Lung microvascular endothelial cell (primary cell): ENCODE results near the gene GALNT5. TPM values are rescaled to one million over a fixed set of nuclear protein-coding genes. Genes with fewer than 3 reads are reported as not detected.

Experiments used
- DNase-seq, 2 donors: peaks; one replicate each; pipeline versions ENCODE4 v3.0.0 to v3.0.0-alpha.2; 2010; ENCODE audit warnings: low read depth in 2 of 2
- total RNA-seq: library from RNA; depleted of rRNA; stranded (reverse); fragments of >200 nt; gene quantifications from 2 replicates; pipeline ENCODE4 v1.2.1, GENCODE V29; 2014

Gene GALNT5
- total RNA-seq, 1 donor from 2014 or later: under 0.01 TPM

DNA sequence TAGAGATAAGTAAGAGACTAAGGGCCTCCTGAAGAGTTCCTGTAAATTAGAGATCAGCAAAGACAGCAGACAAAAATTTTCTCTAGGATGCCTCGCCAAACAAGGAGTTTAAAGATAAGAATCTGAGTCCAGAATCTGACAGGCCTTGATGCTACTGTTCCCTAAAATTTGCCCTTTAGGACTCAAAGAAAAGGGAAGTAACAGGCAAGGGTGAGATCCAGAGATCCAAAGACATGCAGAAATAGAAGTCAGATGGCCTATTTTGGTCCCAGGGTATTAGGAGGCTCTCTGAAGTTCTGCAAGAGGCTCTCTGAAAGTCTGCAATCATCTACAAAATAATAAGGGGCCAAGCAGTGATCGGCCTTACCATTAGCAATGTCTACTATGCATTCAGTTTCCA is 33.0 kb downstream of the GALNT5 start:
- DNase-seq: no peak

DNA sequence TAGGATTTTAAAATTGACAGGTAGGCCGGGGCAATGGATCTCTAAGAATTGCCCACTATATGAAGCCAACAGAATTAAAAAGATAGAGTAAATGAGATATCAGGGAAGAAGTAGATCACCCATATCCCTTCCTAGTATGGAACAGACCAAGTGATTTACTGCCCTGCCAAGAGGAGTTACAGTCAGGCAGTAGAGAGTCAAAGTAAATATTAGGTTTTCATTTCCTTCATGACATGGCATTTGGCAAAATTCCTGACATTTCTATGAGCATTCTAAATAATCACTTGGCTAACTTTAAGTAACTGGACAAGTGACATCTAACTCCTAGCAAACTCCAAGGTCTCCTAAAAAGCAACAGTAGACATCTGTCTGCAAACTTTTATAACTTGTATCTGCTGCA is 33.5 kb downstream of the GALNT5 start:
- DNase-seq: no peak

- DNase-seq: no peak
Measured at GRCh38 chr2:157292853-157293252, 35.3 kb downstream of the GALNT5 start.

DNA sequence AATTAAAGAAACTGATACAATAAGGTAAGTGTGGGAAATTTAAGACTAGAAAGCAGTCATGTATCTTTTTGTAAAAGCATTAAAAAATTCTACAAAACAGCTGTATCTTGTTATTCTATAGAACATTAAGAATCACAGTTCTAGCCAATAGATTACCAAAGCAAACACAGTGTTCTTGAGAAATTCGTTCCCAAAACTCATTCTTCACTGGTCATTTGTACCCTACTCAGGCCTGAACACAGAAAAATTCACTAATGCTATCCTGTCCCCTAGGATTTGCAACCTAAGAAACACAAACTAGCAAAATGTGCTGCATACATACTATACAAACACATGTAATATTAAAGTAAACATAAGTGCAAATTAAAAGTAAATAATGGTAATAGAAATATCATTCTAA is 39.0 kb downstream of the GALNT5 start:
- DNase-seq: no peak

GRCh38 chr2:157296958-157297357 is 39.5 kb downstream of the GALNT5 start:
- no peak for DNase-seq

GRCh38 chr2:157301307-157301706 is 43.8 kb downstream of the GALNT5 start:
- no peak for DNase-seq

- DNase-seq: peak; percentile 45 to 63
Measured at GRCh38 chr2:157302492-157303099, 45.1 kb downstream of the GALNT5 start.

DNA sequence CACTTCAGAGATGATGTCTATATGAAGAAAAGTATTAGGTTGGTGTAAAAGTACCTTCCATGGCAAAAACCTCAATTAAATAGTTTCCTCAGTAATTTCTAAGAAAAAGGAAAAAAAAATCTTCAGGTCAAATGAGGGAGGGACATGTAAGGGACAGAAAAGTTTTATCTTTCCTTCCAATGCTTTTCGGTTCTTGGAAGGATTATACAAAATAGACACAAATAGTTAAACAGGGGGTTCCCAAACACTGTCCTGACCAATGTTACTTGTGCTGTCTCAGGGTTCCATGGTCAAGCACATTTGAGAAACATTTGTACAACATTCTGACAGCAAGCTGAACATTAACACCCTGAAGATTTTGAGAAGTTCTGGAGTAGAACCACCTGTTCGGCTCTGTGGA is 46.1 kb downstream of the GALNT5 start:
- no peak for DNase-seq

DNA sequence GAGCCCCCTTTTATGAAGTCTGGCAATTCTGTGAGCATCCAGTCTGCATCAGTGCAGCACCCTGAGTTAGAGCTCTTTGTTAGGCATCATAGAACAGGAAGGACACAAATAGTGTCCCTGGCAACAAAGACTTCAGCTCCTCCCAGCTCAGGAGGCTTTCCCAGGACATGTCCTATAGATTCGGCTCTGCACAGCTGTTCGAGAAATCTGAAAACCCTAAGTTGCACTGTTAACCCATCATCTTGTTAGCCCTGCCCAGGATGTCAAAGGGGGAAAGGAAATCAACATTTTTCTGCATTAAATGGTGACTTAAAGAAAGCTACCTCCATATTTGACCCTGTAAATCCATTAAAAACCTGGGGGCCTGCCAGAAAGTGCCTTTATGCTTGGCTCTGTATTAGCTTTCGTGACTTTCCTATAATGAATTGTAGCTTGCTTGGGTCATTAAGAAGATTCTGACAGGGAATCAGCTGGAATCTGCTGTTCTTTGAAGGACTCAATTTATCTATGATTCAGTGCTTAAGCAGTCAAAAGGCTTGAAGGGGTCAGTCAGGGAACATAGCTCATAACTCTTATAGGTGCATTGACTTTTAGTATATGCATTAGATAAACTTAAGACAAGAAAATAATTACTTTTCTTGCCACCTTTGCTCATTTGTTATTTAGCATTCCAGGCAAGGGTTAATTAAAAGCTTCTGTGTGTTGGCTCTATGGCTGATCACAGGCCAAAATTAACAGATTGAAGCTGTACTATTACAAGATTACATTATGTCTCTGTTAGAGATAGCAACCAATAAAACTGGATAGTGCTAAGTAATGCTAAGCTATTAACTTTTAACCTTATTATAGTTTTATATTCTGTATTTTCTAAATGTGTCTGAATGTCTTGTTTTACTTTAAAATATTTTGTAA is 47.6 kb downstream of the GALNT5 start:
- no peak for DNase-seq

GRCh38 chr2:157305723-157306110 is 48.2 kb downstream of the GALNT5 start:
- DNase-seq: no peak

DNA sequence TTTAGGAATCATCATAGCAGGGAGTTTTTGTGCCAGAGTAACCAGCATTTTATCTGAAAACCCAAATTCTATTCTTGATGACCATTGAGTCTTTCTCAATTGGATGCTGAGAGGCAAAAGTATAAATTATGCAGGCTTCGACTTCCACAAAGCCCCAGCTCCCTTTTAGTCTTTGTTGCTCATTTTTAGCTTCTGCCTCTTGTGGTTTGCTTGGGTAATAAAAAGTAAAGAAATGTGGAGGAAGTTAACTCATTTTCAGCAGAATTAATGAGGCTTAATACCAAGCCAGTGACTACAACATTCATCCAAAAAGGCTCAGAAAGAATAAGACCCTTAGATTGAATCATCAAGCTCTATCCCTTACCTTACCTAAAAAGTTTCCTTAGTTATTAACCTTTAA is 49.5 kb downstream of the GALNT5 start:
- no peak for DNase-seq

GRCh38 chr2:157309878-157310277 is 52.4 kb downstream of the GALNT5 start:
- DNase-seq: no peak

- DNase-seq: no peak
Measured at GRCh38 chr2:157311706-157312105, 54.2 kb downstream of the GALNT5 start.

- DNase-seq: no peak
Measured at GRCh38 chr2:157312866-157313486, 55.5 kb downstream of the GALNT5 start.

DNA sequence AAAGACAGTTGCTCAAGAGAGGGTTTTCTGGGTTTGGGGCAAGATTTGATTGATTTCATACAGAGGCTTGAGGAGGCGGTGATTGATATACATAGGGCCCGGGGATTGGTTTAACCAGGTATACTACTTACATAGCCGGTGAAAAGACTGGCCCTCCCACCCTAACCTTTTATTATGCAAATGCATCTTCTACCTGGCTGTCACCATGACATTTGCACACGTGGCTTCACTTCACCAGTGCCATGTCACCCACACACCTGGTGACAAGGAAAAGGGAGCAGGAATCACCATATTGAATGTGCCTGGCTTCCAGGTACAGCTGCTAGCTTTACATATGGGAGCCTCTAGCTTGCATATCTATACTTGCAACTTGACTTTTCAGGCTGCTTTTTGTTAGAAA is 58.4 kb downstream of the GALNT5 start:
- DNase-seq: no peak

GRCh38 chr2:157318884-157319283 is 61.4 kb downstream of the GALNT5 start:
- DNase-seq: no peak

- no peak for DNase-seq
Measured at GRCh38 chr2:157319795-157320194, 62.3 kb downstream of the GALNT5 start.

GRCh38 chr2:157320409-157320808 is 62.9 kb downstream of the GALNT5 start:
- no peak for DNase-seq

- DNase-seq: no peak
Measured at GRCh38 chr2:157321466-157321865, 64.0 kb downstream of the GALNT5 start.

DNA sequence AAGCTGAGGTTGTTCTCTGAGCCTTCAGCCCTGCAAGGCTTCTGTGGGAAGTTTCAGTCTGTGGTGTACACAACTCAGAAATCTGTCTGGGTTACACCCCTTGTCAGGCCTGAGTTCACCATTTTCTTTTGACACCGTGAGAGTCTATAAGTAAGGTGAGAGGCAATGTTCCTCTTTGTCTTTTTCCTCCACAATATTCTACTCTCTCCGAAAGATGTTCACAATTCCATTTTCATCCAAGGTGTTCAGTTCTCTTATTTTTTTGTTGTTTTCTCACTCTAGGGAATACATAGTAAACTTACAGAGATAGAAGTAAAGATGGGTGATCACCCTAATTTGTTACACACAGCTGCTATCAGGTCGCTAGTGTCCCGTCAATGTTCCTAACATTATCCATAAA is 64.9 kb downstream of the GALNT5 start:
- DNase-seq: no peak

DNA sequence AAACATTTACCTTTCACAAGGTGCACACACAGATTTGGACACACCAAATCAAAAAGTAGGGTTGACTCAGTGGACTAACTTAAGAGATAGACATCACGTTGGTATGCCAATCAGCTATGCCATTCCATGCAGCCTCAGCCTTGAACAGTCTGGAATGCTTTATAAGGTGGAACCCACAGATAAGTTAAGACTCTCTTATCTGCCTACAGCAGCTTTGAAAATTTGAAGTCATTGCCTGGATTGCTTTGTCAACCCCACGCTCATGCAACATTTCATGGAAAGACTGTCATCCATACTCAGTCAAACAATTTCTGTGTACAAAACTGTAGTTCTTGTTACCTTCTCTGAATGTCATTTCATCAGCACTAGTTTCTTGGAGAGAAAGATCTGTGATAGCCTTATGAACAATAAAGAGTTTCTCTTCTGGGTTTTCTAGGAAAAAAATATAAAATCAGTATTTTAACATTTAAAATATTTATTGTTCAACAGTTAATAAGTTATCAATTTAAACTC is 66.9 kb downstream of the GALNT5 start:
- DNase-seq: no peak

- no peak for DNase-seq
Measured at GRCh38 chr2:157325786-157326185, 68.3 kb downstream of the GALNT5 start, which contains the start of gene ERMN. TSS of gene ERMN (minus strand) at chr2:157325824. CDS start at chr2:157325642, 182 bp downstream.
